Ovary (tissue), 3 donors: ENCODE results near the gene MT1G.

Experiments used
- CTCF ChIP-seq, 3 donors: fragments of 450-650 bp in 2 of 3; fragments of 200-600 bp in 1 of 3; IDR thresholded peaks; one replicate each; pipeline versions ENCODE4 v1.5.1 to v1.8.0; 2016 to 2022; ENCODE audit warnings: antibody characterized with exemption in 3 of 3, mild to moderate bottlenecking in 1 of 3
- POLR2A ChIP-seq: fragments of 450-650 bp; IDR thresholded peaks from one replicate; pipeline ENCODE4 v1.6.1; 2017; ENCODE audit warnings: antibody characterized with exemption, mild to moderate bottlenecking, moderate library complexity
- donor health status: DM: no; HTN: no; CAD: no.

GRCh38 chr16:56672761-56673536, 5.1 kb upstream of the MT1G start:
- TF ChIP-seq CTCF (IDR thresholded peaks at IDR 0.05) (no peak), POLR2A (no peak)
